ENCODE results near the gene HSD17B8.

HSD17B8 gene

GRCh38 chr6:33177552-33178446, 26.7 kb upstream of the HSD17B8 start:
- Histone ChIP-seq H3K36me3 (no peaks in the 10 kb centered on the region), H3K4me1 (no peaks in the 10 kb centered on the region), H3K9me3 (no peaks in the 10 kb centered on the region), H3K4me3 (ENCODE audit: low read depth, low read length) (no peak overlapping the region), H3K27me3 (no peaks in the 10 kb centered on the region)
- TF ChIP-seq CTCF (IDR thresholded peaks at IDR 0.05; ENCODE audit: low read depth, low read length) = no peak
- no peak for DNase-seq

GRCh38 chr6:33178755-33179475, 25.5 kb upstream of the HSD17B8 start:
- H3K27me3 ChIP-seq = no peaks in the 10 kb centered on the region
- no peaks in the 10 kb centered on the region for H3K9me3 ChIP-seq
- H3K4me3 ChIP-seq (ENCODE audit: low read depth, low read length) = no peak overlapping the region
- no peak for DNase-seq
- H3K36me3 ChIP-seq = no peaks in the 10 kb centered on the region
- no peaks in the 10 kb centered on the region for H3K4me1 ChIP-seq
- no peak for TF ChIP-seq CTCF (IDR thresholded peaks at IDR 0.05; ENCODE audit: low read depth, low read length)

- Histone ChIP-seq H3K4me1 (no peaks in the 10 kb centered on the region), H3K9me3 (no peaks in the 10 kb centered on the region), H3K27me3 (no peaks in the 10 kb centered on the region), H3K4me3 (ENCODE audit: low read depth, low read length) (no peak overlapping the region), H3K36me3 (no peaks in the 10 kb centered on the region)
- no peak for DNase-seq
- TF ChIP-seq CTCF (IDR thresholded peaks at IDR 0.05; ENCODE audit: low read depth, low read length) = no peak
Measured at GRCh38 chr6:33181141-33181540, 23.3 kb upstream of the HSD17B8 start.

- H3K4me3 ChIP-seq (ENCODE audit: low read depth, low read length) = no peak overlapping the region
- DNase-seq = no peak
- no peaks in the 10 kb centered on the region for H3K36me3 ChIP-seq
- H3K9me3 ChIP-seq = no peaks in the 10 kb centered on the region
- no peak for TF ChIP-seq CTCF (IDR thresholded peaks at IDR 0.05; ENCODE audit: low read depth, low read length)
- no peaks in the 10 kb centered on the region for H3K4me1 ChIP-seq
- H3K27me3 ChIP-seq = no peaks in the 10 kb centered on the region
Measured at GRCh38 chr6:33183071-33183683, 21.3 kb upstream of the HSD17B8 start.

GRCh38 chr6:33185190-33185589, 19.3 kb upstream of the HSD17B8 start:
- no peak for DNase-seq
- no peaks in the 10 kb centered on the region for H3K27me3 ChIP-seq

More at GRCh38 chr6:33185190-33185589, 19.3 kb upstream of the HSD17B8 start:
- H3K36me3 ChIP-seq = no peaks in the 10 kb centered on the region
- H3K4me1 ChIP-seq = no peaks in the 10 kb centered on the region
- H3K4me3 ChIP-seq (ENCODE audit: low read depth, low read length) = no peak overlapping the region
- TF ChIP-seq CTCF (IDR thresholded peaks at IDR 0.05; ENCODE audit: low read depth, low read length) = no peak
- H3K9me3 ChIP-seq = no peaks in the 10 kb centered on the region
